ENCODE data around the gene SPTB. TPM values are rescaled to one million over a fixed set of nuclear protein-coding genes. Genes with fewer than 3 reads are reported as not detected.

The SPTB gene
- total RNA-seq, 1 donor from 2014 or later: 0.98 TPM

Small RNA genes within 50 kb of the gene (microRNA-seq; reads per million reads assigned to microRNA genes)
- gene MIR7855 (ENCODE audit: borderline number of aligned reads, borderline replicate concordance): not detected

Small RNA genes within 50 kb of the gene (small RNA-seq; reads per million reads assigned to genes)
- not detected for gene RPPH1-2P

Other genes with a start within 250 kb of the SPTB start
- 50.1 TPM for gene PLEKHG3, start 175.5 kb downstream of the SPTB start, total RNA-seq
- 57.9 TPM for gene CHURC1, start 34.5 kb upstream of the SPTB start, total RNA-seq
- 77.3 TPM for gene GPX2, start 62.8 kb upstream of the SPTB start, total RNA-seq
- 8.3 TPM for gene RAB15, start 92.4 kb upstream of the SPTB start, total RNA-seq
- gene FNTB, start 107.0 kb upstream of the SPTB start, total RNA-seq: 13.3 TPM
- gene MAX, start 222.6 kb upstream of the SPTB start, total RNA-seq: 71.7 TPM